T-cell (primary cell): ENCODE results near the gene DPH6. TPM values are rescaled to one million over a fixed set of nuclear protein-coding genes. Genes with fewer than 3 reads are reported as not detected.
A peak's percentile ranks its signal among the peaks of the same experiment; 100 is the strongest.
"Not testable (repeated sequence)": the region's sequence is repeated elsewhere in the genome, so short reads cannot be mapped to it uniquely, and the experiment has no call there.

Experiments
- ATAC-seq, 4 experiments: fragments of 200-7000 bp in 3 of 4; fragments of 150-1000 bp in 1 of 4; cut with Tn5 transposase; replicated peaks in 1 of 4; 1 replicate in 3 of 4; 2 replicates in 1 of 4; pipeline ENCODE4 v1.10.0; 2021; ENCODE audit warnings: moderate library complexity in 3 of 4, mild to moderate bottlenecking in 2 of 4, moderate number of reproducible peaks in 1 of 4
- CTCF ChIA-PET, 2 donors: fragments of 300-600 bp; sonication (Branson Sonifier 250); formaldehyde crosslinking; loops; one replicate each; lab custom pipeline; 2022; ENCODE audit warnings: antibody characterized with exemption in 2 of 2; lab: Charles Lee
- POLR2A ChIA-PET, 2 donors: fragments of 300-600 bp; sonication (Branson Sonifier 250); formaldehyde crosslinking; loops; one replicate each; lab custom pipeline; 2022; ENCODE audit warnings: antibody characterized with exemption in 2 of 2; lab: Charles Lee
- DNase-seq, 35 experiments: peaks; one replicate each; pipeline versions ENCODE4 v3.0.0 to v3.0.0-alpha.2; 2013 to 2023
- H3K27ac ChIP-seq: one replicate; pipeline ENCODE4 v1.5.1; 2013; ENCODE audit warnings: low read length
- H3K27me3 ChIP-seq, 2 experiments: replicated peaks in 1 of 2; 1 replicate in 1 of 2; 2 replicates in 1 of 2; pipeline versions ENCODE4 v1.6.1 to v1.7.0; 2013; ENCODE audit warnings: low read length in 1 of 2, mixed read lengths in 1 of 2; ENCODE audit not compliant: control insufficient read depth in 2 of 2, insufficient read depth in 2 of 2; ENCODE audit errors: extremely low read depth in 1 of 2
- H3K36me3 ChIP-seq, 2 donors: 1 replicate in 1 of 2; 2 replicates in 1 of 2; pipeline versions ENCODE4 v1.6.1 to v1.7.0; 2013; ENCODE audit warnings: low read length in 1 of 2; ENCODE audit not compliant: control insufficient read depth in 2 of 2, insufficient read depth in 1 of 2; ENCODE audit errors: extremely low read depth in 1 of 2
- H3K4me1 ChIP-seq, 2 experiments: 1 replicate in 1 of 2; 2 replicates in 1 of 2; pipeline versions ENCODE4 v1.6.1 to v1.7.0; 2013; ENCODE audit warnings: low read length in 2 of 2, mixed read lengths in 1 of 2; ENCODE audit not compliant: insufficient read depth in 2 of 2, control insufficient read depth in 1 of 2; ENCODE audit errors: extremely low read depth in 1 of 2
- H3K4me3 ChIP-seq, 2 donors: 1 replicate in 1 of 2; 2 replicates in 1 of 2; pipeline versions ENCODE4 v1.5.1 to v1.7.0; 2013; ENCODE audit warnings: mild to moderate bottlenecking in 2 of 2, low read length in 1 of 2, moderate library complexity in 1 of 2; ENCODE audit not compliant: control insufficient read depth in 1 of 2; ENCODE audit errors: extremely low read depth in 1 of 2
- H3K9me3 ChIP-seq: 2 replicates; pipeline ENCODE4 v1.7.0; 2013
- H3K27ac Mint-ChIP-seq, 2 donors: one replicate each; pipeline ENCODE4 v1.8.0; 2020 to 2021; ENCODE audit warnings: mild to moderate bottlenecking in 2 of 2, mixed read lengths in 2 of 2
- H3K27me3 Mint-ChIP-seq, 2 donors: one replicate each; pipeline ENCODE4 v1.8.0; 2021 to 2022; ENCODE audit warnings: mixed read lengths in 2 of 2
- H3K36me3 Mint-ChIP-seq: one replicate; pipeline ENCODE4 v1.8.0; 2021; ENCODE audit warnings: mixed read lengths
- H3K4me1 Mint-ChIP-seq, 3 donors: one replicate each; pipeline ENCODE4 v1.8.0; 2020 to 2022; ENCODE audit warnings: mixed read lengths in 3 of 3, mild to moderate bottlenecking in 1 of 3
- H3K4me3 Mint-ChIP-seq, 3 donors: one replicate each; pipeline ENCODE4 v1.8.0; 2020 to 2022; ENCODE audit warnings: mild to moderate bottlenecking in 3 of 3, mixed read lengths in 3 of 3, moderate library complexity in 3 of 3
- H3K9me3 Mint-ChIP-seq, 3 donors: one replicate each; pipeline ENCODE4 v1.8.0; 2020 to 2022; ENCODE audit warnings: mixed read lengths in 3 of 3
- WGBS: methylation state at CpG from one replicate; pipeline ENCODE4 v1.1.5; 2013; ENCODE audit warnings: missing lambda C conversion rate; ENCODE audit not compliant: insufficient coverage; 5-methylcytosine and 5-hydroxymethylcytosine counted together
- total RNA-seq, 35 experiments: library from RNA in 6 of 35; stranded (reverse) in 6 of 35; fragments of 120-200 nt in 1 of 35; gene quantifications; one replicate each; pipeline versions ENCODE4 v1.2.1 to v1.2.4 and lab custom pipeline; 2013 to 2026

Gene DPH6
- total RNA-seq, result 10 to 100 TPM; 11.9 to 18.6 (median 14.6) TPM
- 19.5 TPM for total RNA-seq (2013)
- total RNA-seq (lab: John Stamatoyannopoulos, UW), result 3.3 to 13.7 (median 7.7) reads per million in 29 experiments

- peak; percentile 87 to 91 (median 88) for ATAC-seq
These were observed at the start of gene DPH6 for GRCh38 chr15:35545824-35546510. Gene DPH6 (minus strand): TSS chr15:35546165. CDS start chr15:35546141, 24 bp downstream.

DNA sequence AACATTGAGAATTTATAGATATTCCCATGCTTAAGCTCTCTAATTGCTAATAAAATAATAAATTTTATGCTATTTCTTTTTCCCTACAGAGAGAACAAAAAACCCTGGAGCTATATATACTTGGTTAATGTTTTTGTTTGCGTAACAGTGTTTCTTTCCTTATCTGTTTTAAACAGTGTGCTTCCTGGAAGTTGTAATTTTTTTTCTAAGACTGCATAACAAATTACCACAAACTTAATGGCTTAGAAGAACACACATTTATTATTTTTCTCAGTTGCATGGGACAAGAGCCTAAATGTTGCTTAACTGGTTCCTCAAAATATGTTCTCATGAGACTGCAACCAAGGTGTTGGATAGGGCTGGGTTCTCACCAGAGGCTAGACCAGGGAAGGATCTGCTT lies 49.7 kb upstream of the DPH6 start:
- CTCF ChIA-PET, result no interaction called here
- POLR2A ChIA-PET, result no interaction called here

More at GRCh38 chr15:35545824-35546510, at the start of gene DPH6:
- Mint-ChIP-seq H3K27me3 (no peaks in the 10 kb centered on the region), H3K27ac (peak within 1 kb of the TSS; percentile 94 to 99), H3K9me3 (no peaks in the 10 kb centered on the region), H3K4me1 (peaks cover 25 to 39% (median 25%) of the 10 kb centered on the region in 3 donors), H3K4me3 (peak within 1 kb of the TSS; percentile 92 to 95 (median 93)), H3K36me3 (peaks cover 8% of the 10 kb centered on the region)
- Histone ChIP-seq H3K9me3 (no peaks in the 10 kb centered on the region), H3K36me3 (no peaks in the 10 kb centered on the region), H3K27me3 (no peaks in the 10 kb centered on the region), H3K27ac (peak within 1 kb of the TSS; percentile 93), H3K4me1 (peaks cover 10 to 14% of the 10 kb centered on the region in 2 experiments), H3K4me3 (peak within 1 kb of the TSS; percentile 81 to 85)
- POLR2A ChIA-PET, result interaction anchor here in 1 of 2 donors (0.5 kb wide), 1 partner anchor 27 kb away, joined by 3 read pairs; no protein-coding TSS in a partner anchor
- under 1% methylated on average over 60 of the region's 66 CpGs for WGBS
- DNase-seq, result peak; percentile 68 to 90 (median 76)
- CTCF ChIA-PET, result no interaction called here

GRCh38 chr15:35591987-35592386 lies 46.0 kb upstream of the DPH6 start:
- CTCF ChIA-PET, DNase-seq, H3K4me3 ChIP-seq, H3K9me3 ChIP-seq, H3K9me3 Mint-ChIP-seq, H3K27me3 ChIP-seq, H3K27ac Mint-ChIP-seq, ATAC-seq, H3K4me1 ChIP-seq, H3K36me3 ChIP-seq, H3K4me3 Mint-ChIP-seq, H3K36me3 Mint-ChIP-seq, POLR2A ChIA-PET, H3K27ac ChIP-seq, H3K4me1 Mint-ChIP-seq: not testable (repeated sequence)
- no CpG with 5 or more reads among the region's 2 CpGs for WGBS
- peaks cover 4 to 10% of the 10 kb centered on the region in 2 donors for H3K27me3 Mint-ChIP-seq

More for the DNA sequence above, 49.7 kb upstream of the DPH6 start:
- ATAC-seq, result no peak
- no CpG with 5 or more reads among the region's 1 CpG for WGBS
- Histone ChIP-seq H3K9me3 (no peaks in the 10 kb centered on the region), H3K4me3 (no peak overlapping the region), H3K4me1 (no peaks in the 10 kb centered on the region), H3K36me3 (no peaks in the 10 kb centered on the region), H3K27me3 (no peaks in the 10 kb centered on the region), H3K27ac (no peak overlapping the region)
- Mint-ChIP-seq H3K27ac (no peak overlapping the region), H3K4me3 (no peak overlapping the region), H3K36me3 (no peaks in the 10 kb centered on the region), H3K4me1 (no peaks in the 10 kb centered on the region), H3K9me3 (peaks cover 0 to 9% (median 4%) of the 10 kb centered on the region in 3 donors), H3K27me3 (peaks cover 10 to 24% of the 10 kb centered on the region in 2 donors)
- no peak for DNase-seq

DNA sequence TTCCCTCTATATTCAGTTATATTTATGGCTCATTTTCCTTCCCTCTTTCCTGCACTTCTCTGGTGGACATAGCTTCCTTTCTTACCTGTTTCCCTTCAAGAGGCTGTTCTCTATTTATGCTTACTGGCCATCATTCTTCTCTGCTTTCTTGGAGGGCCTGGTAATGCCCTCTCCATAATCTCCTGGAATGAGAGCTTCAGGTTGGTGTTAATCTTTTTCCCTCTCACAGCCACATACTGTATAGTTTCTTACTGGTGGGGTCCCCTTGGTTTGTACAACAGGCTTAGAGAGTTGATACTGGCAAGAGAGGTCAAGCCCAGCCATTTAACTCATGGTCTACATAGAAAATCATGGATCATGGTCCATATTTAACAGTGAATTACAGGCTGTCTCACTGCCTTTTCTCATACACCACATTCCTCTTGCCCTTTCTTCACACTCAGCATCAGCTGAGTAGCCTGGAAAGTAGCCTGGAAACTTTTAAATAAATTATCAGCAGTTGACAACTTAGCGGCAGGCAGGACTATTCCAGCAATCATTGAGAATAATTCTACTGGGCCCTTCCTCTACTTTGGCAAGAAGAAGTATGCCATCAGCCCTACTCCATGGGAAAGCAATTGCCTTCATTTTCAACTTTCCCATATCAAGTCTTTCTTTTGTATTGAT lies 38.0 kb upstream of the DPH6 start:
- Mint-ChIP-seq H3K27me3 (peaks cover 13 to 17% of the 10 kb centered on the region in 2 donors), H3K9me3 (no peaks in the 10 kb centered on the region), H3K4me3 (no peak overlapping the region), H3K36me3 (no peaks in the 10 kb centered on the region), H3K27ac (no peak overlapping the region), H3K4me1 (no peaks in the 10 kb centered on the region)
- ChIA-PET CTCF (interaction anchor here in 1 of 2 donors (0.6 kb wide), 1 partner anchor 10 kb away, joined by 4 read pairs; no protein-coding TSS in a partner anchor), POLR2A (no interaction called here)
- Histone ChIP-seq H3K27ac (no peak overlapping the region), H3K36me3 (no peaks in the 10 kb centered on the region), H3K4me3 (no peak overlapping the region), H3K9me3 (no peaks in the 10 kb centered on the region), H3K27me3 (no peaks in the 10 kb centered on the region), H3K4me1 (no peaks in the 10 kb centered on the region)
- no peak for ATAC-seq
- no peak for DNase-seq
- WGBS, result no CpG with 5 or more reads among the region's 1 CpG

GRCh38 chr15:35580606-35581005 lies 34.6 kb upstream of the DPH6 start:
- ChIA-PET POLR2A (no interaction called here), CTCF (no interaction called here)
- 60% methylated on average over 1 of the region's 3 CpGs for WGBS
- Mint-ChIP-seq H3K4me3 (no peak overlapping the region), H3K4me1 (no peaks in the 10 kb centered on the region), H3K36me3 (no peaks in the 10 kb centered on the region), H3K27me3 (peaks cover 18 to 26% of the 10 kb centered on the region in 2 donors), H3K27ac (no peak overlapping the region), H3K9me3 (no peaks in the 10 kb centered on the region)
- Histone ChIP-seq H3K4me3 (no peak overlapping the region), H3K27ac (no peak overlapping the region), H3K27me3 (no peaks in the 10 kb centered on the region), H3K4me1 (no peaks in the 10 kb centered on the region), H3K9me3 (no peaks in the 10 kb centered on the region), H3K36me3 (no peaks in the 10 kb centered on the region)
- ATAC-seq (no peak), DNase-seq (no peak)

DNA sequence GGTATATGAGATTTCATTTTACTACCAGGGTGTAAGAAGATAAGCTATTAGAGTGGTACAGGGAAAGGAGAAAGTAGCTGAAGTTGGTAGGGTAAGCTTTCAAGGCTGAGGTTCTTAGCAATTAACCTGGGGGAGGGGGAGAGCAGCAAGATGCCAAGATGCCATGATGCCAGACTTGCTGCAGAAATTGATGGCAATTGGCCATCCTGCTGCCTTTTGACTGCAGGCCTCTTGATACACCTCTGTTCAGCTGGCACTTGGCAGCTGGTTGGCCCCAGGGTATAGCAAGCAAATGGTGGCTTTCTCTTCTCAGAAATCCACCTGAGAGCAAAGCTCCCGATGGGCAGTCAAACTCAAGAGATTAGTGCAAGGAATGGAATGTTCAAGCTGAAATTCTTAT lies 21.4 kb upstream of the DPH6 start:
- H3K27me3 ChIP-seq, result no peaks in the 10 kb centered on the region
- H3K27me3 Mint-ChIP-seq, result peaks cover 7 to 8% of the 10 kb centered on the region in 2 donors
- CTCF ChIA-PET, result no interaction called here
- POLR2A ChIA-PET, result no interaction called here
- H3K9me3 ChIP-seq, result no peaks in the 10 kb centered on the region
- WGBS, result no CpG with 5 or more reads among the region's 1 CpG
- no peak overlapping the region for H3K27ac Mint-ChIP-seq
- no peak overlapping the region for H3K27ac ChIP-seq
- no peaks in the 10 kb centered on the region for H3K9me3 Mint-ChIP-seq
- DNase-seq (no peak), ATAC-seq (no peak)
- no peaks in the 10 kb centered on the region for H3K4me1 Mint-ChIP-seq
- no peaks in the 10 kb centered on the region for H3K36me3 ChIP-seq
- H3K4me3 Mint-ChIP-seq, result no peak overlapping the region
- H3K36me3 Mint-ChIP-seq, result no peaks in the 10 kb centered on the region
- H3K4me3 ChIP-seq, result no peak overlapping the region
- H3K4me1 ChIP-seq, result no peaks in the 10 kb centered on the region
